Measurements from ENCODE around the gene RNF145. TPM values are rescaled to one million over a fixed set of nuclear protein-coding genes. Genes with fewer than 3 reads are reported as not detected.
A peak's percentile ranks its signal among the peaks of the same experiment; 100 is the strongest.
"Not testable (repeated sequence)": the region's sequence is repeated elsewhere in the genome, so short reads cannot be mapped to it uniquely, and the experiment has no call there.

The RNF145 gene
- total RNA-seq, 1 donor from 2014 or later = 71.3 TPM

- peak; percentile 90 for DNase-seq
Measured at GRCh38 chr5:159156426-159157238, 52.7 kb downstream of the RNF145 start.

DNA sequence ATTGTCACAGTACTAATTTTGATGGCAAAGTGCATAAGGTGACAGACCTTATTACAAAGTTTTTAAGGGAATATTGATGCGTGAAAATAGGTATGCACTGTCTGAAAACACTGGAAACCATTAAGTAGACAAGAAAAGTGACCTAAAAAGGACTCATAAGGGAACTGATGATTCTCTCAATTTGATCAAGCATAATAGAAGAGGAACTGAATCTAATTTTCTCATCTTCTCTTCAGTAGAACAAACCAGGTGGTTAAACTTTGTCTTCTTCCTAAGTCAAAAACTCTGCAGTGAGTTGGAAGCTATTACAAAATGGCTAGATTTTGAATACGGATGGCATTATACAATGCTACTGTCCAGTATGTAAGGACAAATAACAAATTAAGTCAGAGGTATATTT is 53.4 kb downstream of the RNF145 start:
- no peak for DNase-seq

DNA sequence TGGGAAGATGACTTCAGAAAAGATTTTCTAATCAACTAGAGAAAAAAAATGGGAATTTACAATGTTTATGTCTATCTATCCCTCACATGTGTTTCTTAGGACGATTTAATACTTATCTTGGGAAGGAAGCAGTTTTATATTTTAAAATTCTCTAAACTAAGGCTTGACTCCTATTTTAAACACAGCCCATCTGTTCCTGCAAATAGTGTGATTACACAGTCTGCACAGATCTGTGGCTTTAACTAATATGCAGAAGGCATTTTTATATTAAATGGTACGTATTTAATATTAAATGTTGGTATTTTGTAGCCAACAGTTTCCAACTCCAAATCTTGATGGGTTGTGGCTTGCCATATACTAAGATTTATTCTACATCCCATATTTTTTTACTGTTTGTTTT is 56.5 kb downstream of the RNF145 start:
- DNase-seq = no peak

GRCh38 chr5:159149085-159149484 is 60.3 kb downstream of the RNF145 start:
- DNase-seq = no peak

- DNase-seq = no peak
Measured at GRCh38 chr5:159147976-159148375, 61.4 kb downstream of the RNF145 start.

DNA sequence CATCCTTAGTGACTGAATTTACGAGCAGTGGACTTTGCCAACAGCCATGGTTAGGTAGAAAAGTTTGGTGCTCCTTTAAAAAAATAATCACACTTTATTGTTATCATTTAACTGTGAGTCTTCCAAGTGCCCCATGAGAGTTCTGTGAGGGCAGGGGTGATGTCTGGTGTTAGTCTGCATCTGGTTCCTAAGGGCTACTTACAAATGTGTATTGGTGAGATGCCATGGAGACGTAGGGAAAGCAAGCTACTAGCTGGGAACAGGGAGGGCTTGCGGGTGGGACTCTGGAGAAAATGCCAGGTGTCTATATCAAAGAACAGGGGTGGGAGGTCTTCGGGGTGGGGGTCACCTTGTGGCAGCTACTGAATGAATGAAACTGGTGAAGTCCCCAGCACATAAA is 62.5 kb downstream of the RNF145 start:
- DNase-seq = no peak

DNA sequence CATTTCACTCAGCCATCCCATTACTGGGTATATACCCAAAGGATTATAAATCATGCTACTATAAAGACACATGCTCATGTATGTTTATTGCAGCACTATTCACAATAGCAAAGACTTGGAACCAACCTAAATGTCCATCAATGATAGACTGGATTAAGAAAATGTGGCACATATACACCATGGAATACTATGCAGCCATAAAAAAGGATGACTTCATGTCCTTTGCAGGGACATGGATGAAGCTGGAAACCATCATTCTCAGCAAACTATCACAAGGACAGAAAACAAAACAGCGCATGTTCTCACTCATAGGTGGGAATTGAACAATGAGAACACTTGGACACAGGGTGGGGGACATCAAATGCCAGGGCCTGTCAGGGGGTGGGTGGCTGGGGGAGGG is 64.2 kb downstream of the RNF145 start:
- not testable (repeated sequence) for DNase-seq

- no peak for DNase-seq
Measured at GRCh38 chr5:159139802-159140201, 69.6 kb downstream of the RNF145 start.

- DNase-seq = peak; percentile 39
Measured at GRCh38 chr5:159135896-159136531, 73.3 kb downstream of the RNF145 start.

DNA sequence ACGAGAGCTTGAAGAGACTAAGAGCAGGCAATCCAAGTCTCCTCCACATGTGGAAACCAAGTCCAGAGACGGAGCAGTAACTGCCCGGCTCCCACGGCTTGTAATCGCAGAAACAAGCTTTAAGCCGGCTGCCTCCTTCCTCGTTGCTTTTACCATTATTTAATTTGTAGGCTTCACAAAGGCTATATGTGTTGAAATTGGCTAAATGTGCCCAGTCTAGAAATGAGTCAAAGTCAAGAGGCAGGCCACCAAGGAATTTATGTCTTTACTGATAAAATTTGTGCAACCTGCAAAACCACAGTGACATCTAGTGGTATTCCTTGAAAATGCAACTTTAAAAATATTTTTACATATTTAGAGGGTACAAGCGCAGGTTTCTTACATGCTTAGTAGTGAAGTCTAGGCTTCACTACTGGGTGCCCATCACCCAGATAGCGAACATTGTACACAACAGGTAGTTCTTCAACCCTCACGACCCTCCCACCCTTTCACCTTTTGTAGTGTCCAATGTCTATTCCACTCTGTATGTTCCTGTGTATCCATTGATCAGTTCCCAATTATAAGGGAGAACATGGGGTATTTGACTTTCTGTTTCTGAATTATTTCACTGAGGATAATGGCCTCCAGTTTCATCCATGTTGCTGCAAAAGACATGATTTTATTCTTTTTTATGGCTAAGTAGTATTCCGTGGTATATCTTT is 76.2 kb downstream of the RNF145 start:
- peak; percentile 72 for DNase-seq

- DNase-seq = no peak
Measured at GRCh38 chr5:159132429-159133040, 76.8 kb downstream of the RNF145 start.

DNA sequence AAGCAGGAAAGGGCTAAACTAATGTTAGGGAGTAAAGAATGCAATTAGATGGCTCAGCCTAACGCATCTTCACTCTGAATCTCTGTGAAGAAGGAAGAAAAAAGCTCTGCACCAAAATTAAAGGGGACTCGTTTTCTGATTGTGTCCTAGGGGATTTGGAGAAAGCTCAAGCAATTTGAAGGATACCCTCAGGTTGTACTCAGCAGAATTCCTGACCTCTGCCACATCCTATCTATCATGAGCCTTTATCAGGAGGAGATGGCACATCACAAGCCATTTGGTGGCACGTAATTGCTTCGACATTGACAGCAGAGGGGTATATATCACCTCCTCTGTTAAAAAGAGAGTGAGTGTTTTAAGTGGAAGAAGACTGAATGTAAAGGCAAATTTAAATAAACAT is 77.4 kb downstream of the RNF145 start:
- no peak for DNase-seq

DNA sequence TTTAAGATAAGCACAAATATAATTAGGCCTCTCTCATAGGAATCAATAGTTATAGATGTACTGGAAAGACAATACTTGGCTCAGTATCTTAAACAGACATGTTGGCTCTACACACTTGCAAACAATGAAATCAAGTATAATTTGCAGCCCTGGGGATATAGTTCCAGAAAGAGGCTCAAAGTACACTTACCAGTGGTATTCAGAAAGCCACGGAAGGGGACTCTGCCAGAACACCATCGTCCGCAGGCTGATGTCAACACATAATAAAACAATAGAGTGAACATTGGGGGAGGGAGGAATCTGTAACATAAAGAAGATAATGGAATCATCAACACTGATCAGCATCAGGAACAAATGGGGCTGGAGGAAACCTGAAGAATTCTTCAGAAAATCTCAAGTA is 78.5 kb downstream of the RNF145 start:
- no peak for DNase-seq

- no peak for DNase-seq
Measured at GRCh38 chr5:159128070-159128541, 81.2 kb downstream of the RNF145 start.

DNA sequence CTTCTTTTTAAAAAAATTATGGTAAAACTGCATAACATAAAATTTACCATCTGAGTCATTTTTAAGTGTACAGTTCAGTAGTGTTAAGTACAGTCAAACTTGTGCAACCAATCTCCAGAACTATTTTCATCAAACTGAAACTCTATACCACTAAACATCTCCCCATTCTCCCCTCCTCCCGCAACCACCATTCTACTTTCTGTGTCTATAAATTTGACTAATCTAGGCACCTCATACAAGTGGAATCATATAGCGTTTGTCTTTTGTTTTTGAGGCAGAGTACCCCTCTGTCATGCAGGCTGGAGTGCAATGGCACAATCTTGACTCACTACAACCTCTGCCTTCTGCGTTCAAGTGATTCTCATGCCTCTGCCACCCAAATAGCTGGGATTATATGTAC is 85.7 kb downstream of the RNF145 start:
- no peak for DNase-seq

DNA sequence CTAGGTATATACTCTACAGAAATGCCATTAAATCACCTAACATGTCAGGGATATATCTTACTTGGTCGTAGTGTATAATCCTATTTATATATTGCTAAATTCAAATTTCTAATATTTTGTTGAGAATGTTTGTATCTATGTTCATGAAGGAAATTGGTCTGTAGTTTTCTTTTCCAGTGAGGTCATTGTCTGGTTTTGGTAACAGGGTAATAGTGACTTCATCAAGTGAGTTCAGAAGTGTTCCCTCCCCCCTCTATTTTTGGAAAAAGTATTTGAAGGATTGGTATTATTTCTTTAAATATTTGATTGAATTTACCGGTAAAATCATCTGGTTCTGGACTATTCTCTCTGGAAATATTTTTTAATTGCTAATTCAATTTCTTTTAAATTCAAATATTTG is 86.2 kb downstream of the RNF145 start:
- no peak for DNase-seq

DNA sequence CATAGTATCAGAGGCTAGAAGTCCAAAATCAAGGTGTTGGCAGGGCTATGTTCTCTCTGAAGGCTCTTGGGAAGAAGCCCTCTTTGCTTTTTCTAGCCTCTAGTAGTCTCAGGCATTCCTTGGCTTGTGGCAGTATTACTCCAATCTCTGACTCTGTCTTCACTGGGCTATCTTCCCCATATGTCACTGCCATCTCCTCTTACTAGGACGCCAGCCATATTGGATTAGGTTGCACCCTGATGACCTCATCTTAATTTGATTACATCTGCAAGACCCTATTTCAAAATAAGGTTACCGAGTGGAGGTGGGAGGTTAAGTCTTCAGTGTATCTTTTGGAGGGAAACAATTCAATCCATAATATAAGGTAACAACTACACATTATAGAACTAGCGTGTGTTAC is 88.3 kb downstream of the RNF145 start:
- no peak for DNase-seq

DNA sequence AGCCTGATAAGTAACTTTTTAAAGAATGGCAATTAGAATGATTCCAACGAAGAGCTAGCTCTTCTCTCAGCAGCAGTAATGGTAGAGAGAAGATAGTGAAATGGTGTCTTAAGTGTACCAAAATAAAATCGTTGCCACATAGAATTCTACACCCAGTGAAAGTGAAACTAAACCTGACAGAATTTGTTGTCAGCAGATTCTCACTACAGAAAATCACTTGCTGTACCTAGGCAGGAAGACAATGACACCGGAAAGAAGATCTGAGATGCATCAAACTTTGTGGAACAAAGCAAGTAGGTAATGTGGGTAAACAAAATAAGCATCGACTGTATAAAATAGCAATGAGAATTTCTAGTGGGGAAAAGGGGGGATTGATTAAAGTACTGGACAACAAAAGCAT is 88.9 kb downstream of the RNF145 start:
- DNase-seq = no peak

GRCh38 chr5:159119842-159120241 is 89.5 kb downstream of the RNF145 start:
- not testable (repeated sequence) for DNase-seq

- DNase-seq = not testable (repeated sequence)
Measured at GRCh38 chr5:159118958-159119659, 90.2 kb downstream of the RNF145 start.

GRCh38 chr5:159113405-159113804 is 95.9 kb downstream of the RNF145 start:
- DNase-seq = no peak

GRCh38 chr5:159112436-159112835 is 96.9 kb downstream of the RNF145 start:
- no peak for DNase-seq

Measured in dermis blood vessel endothelial cell (primary cell).